Measurements from ENCODE around the gene ARMC7.
"Not testable (repeated sequence)": the region's sequence is repeated elsewhere in the genome, so short reads cannot be mapped to it uniquely, and the experiment has no call there.

The ARMC7 gene

DNA sequence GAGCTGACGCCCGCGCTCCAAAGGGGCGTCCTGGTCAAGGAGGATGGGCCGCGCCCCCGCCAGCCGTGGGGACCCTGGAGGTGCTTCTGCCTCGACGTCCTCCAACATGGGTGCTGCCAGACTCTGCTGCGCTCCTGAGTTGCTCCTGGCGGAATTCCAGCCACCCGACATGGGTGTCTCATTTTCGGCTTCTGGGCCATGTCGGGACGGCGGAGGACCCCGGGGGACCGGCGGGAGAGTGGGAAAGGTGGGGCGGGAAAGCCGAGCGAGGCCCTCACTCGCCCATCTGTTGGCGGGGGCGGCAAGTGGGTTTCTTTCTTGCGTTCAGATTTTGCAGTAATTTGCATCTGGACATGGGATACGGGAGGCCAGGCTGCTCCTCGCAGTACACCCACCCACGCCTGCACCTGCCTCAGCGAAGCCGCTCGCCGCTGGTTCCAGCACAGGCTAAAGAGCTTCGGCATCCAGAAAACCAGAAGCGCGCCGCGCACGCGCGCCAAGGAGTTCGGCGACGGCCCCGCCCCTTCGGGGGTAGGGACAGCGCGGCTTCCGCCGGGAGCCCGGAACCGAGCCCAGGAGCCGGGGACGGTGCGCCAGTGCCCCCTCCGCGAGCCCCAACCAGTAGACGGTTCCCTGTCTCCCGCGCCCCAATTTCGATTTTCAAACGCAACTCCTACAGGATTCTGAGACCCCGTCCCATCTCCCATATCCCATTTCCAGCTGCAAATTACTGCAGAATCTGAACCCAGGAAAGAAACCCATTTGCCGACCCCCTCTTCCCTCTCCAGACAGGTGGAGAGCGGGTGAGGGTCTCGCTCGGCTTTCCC lies at the start of gene ARMC7:
ARMC7 (plus strand) TSS at position 563 of the 827 bp plus-strand sequence. CDS start 320 bp downstream, outside the sequence.
- DNase-seq: peak; percentile 93

DNA sequence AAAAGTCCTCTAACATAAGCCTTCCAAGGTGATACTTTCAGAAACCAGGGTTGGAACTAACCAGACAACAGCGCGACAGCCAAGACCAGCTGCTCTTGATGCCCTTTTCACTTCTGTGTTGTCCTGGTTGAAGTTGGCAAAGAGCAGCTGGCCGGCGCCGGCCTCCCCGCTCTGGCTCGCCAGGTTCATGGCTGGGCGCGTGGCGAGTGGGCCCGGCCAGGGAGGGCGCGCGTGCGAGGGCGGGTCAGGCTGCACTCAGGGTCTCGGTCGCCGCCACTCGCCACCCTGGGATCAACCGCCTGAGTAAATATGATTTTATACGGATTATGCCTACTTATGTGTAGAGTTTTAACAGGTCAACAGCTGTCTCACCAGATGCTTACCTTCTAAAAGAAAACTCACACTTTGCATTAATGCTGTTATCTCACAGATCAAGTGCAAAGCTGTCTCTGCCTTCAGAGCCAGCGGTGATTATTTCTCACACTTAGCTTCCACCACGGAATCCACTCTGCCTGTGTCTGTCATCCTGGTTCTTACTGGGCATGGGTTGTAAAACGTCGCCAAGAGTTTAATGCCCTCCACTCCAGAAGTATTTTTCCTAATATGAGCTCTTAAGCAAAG lies 49.2 kb upstream of the ARMC7 start:
- DNase-seq: no peak

DNA sequence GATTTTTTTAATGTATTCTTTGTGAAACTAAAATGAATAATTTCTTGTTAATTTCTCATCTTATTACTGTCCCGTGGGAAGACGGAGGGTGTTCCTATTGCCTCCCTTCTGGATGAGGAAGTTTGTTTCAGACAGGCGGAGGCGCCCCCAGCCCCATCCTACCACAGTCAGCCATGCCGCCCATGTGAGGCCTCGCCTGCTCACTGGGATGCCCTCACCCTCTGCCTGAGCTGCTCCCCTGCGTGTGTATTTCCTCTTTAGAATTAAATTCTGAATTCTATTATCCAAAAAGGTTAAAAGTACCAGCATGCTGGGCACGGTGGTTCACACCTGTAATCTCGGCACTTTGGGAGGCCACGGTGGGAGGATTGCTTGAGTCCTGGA lies 48.7 kb upstream of the ARMC7 start:
- no peak for DNase-seq

DNA sequence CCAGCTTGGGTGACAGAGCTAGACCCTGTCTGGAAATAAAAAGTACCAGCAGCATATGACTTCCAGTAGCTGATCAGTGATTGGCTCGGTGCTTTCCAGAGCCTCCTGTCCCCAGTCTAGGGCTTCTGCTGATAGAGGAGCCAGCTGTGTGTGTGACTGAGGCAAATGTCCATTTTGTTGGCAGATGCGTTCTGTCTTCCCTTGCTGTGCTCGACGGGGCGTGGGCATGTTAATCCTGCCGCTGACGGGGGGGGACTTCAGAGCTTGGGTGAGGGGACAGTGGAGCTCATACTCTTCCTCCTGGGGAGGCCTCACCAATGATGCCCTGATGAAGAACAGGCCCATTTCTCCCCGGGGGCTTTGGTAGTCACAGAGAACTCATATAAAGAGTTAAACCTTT lies 48.2 kb upstream of the ARMC7 start:
- DNase-seq: no peak

DNA sequence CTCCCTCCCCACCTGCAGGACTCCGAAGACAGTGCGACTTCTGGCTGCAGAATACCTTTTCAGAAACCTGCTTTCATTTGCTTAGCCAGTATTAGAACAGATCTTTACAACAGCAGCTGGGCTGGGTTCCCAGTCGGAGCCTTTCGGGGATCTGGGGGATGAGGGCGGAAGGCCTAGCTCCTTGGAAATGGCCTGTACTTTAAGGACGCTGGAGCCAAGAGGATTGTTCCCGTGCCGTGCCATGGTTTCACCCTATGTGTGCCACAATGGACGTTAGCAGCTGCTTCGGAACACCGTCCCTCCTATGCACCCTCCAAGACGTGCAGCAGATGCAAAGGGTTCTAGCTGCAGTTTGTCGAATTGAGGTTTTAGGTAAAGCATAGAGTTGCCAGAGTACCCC lies 46.6 kb upstream of the ARMC7 start:
- DNase-seq: no peak

DNA sequence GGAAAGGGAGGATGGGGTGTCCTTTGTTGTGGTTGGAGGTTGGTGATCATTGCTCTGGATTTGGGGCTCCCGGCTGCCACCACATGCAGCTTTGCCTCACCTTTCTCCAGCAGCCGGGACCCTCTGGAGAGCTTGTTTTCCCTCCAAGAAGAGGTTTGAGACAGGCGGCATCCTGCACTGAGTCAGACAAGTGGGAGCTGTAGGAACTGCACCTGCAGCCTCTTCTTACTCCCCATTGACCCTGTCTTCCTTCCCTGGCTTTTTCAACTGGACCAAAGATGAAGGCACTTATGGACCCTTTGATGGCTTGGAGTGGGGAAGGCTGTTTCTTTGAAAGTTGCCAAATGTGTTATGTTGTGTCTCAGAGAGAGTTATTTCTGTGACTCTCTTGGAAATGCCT lies 46.1 kb upstream of the ARMC7 start:
- DNase-seq: no peak

DNA sequence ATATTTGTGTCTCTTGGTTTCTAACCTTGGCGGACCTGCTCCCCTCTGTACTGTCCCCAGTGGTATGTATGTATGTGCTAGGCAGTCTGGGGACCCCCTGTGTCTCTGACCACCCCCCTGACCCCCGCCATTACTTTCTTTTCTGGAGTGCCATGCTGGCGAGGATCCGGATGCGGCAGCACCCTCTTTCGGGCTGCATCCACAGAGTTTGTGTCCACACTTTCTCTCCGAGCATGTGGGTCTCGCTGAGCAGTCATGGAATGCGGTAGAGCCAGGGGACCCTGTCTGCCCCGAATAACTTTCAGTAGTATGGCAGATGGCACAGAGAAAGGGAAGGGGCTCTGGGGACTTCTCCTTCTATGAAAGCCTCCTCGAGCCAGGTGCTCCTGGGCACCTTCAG lies 45.7 kb upstream of the ARMC7 start:
- DNase-seq: no peak

DNA sequence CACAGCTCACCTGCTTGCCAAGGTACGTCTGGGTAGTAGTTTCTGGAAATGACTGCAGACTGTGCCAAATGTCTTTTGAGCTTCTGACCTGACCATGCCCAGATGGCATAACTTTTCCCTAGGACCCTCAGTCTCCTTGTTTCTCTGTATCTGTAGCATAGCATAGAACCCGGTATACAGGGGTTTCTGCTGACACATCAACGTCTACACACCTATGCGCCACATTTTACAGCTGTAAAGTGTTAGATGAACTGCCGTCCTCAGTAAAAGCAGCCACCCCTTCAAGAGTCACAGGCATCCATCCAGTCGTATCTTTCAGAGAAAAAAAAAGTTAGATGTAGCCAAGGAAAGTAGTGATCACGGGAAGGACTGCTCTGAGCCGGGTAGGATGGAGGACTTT lies 45.3 kb upstream of the ARMC7 start:
- DNase-seq: no peak

DNA sequence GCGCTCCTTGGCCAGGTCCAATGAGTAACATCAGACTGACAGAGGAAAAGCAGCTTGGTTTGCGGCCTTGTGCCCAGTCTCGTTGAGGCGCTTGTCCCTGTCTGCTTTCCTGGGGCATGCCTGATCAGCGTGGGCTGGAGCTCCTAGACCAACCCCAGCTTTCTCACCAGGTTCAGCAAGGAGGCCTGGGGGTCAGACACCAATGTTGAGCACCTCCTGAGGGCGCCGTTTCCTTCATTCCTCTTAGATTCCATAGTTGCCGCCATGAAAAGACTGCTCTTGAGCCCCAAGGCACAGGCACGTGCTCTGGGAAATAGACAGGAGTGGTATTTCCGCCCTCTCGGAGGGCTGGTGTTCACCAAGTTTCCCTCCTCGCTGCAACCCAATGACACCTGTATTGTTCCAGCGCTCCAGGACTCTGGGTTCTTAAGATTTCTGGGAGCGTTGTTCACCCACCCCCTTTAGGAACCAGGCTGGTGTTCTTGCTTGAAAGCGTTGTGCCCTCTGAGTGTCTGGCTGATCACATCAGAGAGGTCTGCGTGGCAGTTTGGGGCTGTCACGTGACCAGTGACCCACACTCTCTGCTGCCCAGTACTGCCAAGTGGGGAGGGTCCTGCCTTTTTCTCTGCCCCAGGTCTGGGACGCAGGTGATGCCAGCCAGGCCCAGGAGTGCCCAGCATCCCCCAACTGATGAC lies 44.8 kb upstream of the ARMC7 start:
- DNase-seq: no peak

DNA sequence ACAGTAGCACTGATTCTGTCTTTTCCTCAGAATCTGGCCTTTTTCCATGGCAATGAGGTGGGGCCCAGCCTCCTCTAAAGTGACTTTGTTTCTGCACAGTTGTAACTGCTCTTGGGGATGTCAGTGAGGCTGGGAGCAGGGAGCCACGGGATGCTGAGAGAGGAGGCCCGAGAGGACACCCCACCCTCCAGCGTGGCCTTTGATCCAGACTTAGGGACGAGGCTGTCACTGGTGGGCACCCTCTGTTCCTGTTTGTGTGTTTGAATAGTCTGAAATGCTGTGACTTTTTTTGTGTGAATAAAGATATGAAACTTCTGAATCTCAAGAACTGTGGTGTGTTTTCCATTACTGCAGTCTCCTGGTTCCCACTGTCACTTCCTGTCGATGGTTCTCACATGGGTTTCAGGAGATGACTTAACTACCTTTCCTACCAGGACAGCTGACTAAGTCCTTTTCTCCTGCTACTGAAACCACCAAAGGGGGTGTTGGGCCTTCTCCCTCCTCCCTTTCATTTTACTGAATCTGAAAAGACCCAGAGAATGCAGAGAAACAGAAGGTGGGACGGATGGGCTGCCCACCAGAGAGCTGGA lies 44.1 kb upstream of the ARMC7 start:
- no peak for DNase-seq

DNA sequence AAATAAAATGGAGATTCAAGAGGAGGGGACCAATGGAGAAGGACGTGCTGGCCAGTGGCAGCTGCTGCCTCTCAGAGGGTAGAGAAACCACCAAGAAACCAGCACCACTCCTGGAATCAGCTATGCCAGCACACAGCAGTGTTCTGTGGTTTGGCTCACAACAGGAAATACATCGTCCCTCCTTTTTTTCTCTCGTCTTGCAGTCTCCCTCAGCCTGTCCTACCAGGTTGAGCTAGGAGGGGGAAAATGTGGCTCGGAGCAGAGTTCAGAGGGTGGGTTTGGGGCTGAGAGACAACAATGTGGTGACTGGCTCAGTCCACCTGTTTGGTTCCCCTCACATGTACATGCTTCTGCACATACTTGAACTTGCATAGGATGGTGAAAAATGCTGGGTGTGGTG lies 41.9 kb upstream of the ARMC7 start:
- DNase-seq: peak; percentile 78

DNA sequence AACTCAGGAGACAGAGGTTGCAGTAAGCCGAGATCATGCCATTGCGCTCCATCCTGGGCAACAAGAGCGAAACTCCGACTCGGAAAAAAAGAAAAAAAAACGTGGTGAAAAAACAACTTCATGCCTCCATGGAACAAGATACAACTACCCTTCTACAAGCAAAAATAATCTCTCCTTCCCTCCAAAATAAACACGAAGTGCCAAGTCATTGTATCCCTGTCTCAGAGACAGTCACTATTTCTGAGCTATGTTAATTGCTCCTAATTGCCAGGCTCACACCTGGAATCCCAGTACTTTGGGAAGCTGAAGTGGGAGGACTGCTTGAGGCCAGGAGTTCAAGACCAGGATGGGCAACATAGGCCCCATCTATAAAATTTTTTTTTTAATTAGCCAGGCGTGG lies 41.0 kb upstream of the ARMC7 start:
- no peak for DNase-seq

DNA sequence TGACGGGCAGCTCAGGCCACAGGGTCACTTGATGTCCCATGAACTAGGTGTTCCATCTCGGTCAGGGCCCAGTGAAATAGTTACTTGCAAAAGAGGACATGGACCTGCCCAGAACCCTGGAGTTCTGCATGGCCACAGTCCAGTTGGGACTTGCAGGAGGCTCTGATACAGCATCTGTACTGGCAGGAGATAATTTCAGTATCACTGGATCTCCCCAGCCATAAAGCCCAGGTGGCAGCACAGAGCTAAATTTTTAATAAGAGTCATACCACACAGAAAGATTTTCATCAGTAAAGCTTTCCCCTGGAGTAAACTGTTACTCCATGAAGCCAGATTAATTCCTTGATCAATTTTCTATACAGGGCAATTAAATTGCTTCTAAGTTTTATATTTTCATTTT lies 40.0 kb upstream of the ARMC7 start:
- peak; percentile 47 for DNase-seq

DNA sequence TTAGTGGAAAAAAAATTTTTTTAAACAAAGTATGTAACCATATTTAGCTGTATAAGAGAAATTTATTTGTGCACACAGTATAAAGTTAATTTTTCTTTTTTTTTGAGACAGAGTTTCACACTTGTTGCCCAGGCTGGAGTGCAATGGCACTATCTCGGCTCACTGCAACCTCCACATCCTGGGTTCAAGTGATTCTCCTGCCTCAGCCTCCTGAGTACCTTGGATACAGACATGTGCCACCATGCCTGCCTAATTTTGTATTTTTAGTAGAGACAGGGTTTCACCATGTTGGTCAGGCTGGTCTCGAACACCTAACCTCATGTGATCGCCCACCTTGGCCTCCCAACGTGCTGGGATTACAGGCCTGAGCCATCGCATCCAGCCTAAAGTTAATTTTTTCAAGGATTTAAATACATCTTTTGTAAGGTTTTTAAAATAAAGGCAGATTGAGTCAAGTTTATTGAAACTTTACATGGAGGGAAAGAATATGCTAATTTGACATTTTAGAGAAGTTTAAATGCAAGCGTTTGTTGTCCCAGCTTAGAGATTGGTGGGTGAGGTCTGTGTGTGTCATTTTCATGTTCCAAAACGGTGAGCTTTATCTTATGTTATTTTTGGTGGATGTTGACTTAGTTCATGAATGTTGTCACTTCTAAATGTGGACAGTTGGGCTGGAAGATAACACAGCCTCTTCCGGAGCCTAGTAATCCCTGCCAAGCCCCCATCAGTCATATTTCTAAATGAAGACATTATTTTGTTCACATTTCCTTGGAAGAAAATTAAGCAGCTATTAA lies 38.1 kb upstream of the ARMC7 start:
- DNase-seq: peak; percentile 54

DNA sequence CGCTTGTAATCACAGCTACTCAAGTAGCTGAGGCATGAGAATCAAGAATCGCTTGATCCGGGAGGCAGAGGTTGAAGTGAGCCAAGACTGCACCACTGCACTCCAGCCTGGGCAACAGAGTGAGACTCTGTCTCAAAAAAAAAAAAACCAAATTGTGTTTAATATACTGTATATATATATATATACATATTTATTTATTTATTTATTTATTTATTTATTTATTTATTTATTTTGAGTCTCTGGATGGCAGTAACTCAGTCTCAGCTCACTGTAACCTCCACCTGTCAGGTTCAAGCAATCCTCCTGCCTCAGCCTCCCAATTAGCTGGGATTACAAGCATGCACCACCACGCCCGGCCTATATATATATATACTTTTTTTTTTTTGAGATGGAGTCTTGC lies 36.9 kb upstream of the ARMC7 start:
- not testable (repeated sequence) for DNase-seq

DNA sequence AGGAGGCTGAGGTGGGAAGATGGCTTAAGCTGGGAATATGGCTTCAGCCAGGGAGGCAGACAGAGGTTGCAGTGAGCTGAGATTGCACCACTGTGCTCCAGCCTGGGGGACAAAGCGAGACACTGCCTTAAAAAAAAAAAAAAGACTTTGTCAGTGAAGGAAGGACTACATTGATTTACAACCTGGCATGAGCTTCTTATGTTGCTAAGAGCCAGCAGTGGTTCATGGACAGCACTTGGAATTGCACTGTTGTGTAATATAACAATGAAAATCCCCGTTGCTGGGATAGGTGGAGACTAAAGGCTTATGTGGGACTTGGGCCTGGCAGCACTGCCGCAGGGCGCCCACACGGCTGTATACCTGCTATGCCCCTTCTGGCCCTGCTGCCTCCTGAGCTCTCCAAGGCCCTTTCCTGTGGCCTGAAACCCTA lies 36.1 kb upstream of the ARMC7 start:
- DNase-seq: no peak

DNA sequence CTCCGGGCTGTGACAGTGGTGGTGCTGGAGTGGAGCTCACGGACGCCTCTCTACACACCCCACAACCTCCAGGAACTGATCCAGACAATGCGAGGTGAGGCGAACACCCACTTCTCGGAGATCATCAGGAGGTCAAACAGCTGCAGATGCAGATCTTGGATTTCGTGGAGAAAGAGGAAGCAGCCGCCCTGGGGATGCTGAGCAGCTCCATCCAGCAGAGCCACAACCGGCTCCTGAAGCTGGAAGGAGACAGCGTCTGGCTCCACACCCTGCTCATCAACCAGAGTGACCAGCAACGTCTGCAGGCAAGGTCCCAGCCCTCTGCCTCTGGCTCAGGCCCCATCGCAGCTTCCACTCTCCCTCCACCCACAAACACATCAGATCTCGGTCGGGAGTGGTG lies 35.2 kb upstream of the ARMC7 start:
- DNase-seq: no peak

DNA sequence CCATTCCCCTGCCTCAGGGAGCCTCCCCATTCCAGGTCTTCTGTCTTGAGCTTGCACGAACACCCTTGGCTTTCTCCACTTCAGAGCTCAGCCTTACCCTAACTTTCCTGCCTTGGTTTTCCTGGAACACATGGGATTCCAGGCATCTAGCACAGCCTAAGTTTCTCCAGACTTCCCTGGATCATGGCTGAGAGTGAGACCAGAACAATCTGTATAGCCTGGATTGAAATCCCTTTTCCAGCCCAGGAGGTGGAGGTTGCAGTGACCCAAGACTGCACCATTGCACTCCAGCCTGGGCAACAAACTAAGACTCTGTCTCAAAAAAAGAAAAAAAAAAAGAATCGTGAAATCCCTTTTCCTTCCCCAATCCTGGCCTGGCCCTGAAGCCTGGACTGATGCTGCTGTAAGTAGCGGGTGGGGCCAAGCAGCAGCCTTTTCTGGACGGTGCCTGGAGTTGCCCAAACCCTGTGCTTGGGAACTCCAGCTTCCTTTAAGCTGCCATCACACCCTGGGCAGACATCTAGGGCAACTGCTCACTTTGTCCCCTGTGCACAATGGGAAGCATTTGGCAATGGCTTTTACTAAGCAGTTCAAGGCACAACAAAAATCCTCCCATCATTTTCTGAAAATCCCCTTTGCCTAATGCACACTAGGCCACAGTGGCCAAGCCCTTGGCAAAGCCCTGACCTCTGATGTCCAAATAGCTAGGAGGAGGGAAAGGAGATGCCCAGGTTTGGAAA lies 34.0 kb upstream of the ARMC7 start:
- no peak for DNase-seq

DNA sequence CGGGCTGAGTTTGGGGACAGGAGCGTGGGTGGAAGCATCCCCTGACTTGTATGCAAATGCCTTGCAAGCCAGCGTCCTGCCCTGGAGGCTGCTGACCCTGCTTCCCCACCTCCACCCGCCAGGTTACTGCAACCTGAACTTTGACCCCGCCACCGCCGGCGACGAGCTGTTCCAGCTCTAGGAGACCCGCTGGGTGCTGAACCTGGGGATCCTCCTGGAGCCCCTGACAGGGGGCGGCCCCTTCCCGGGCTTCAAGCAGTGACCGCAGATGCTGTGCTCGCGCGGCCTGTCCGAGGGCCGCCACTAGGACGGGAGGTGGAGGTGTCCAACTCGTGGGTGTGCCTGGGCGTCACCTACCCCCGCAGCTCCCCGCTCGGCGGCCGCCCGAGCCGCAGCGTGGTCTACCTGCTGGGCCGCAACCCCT lies 32.7 kb upstream of the ARMC7 start:
- no peak for DNase-seq

DNA sequence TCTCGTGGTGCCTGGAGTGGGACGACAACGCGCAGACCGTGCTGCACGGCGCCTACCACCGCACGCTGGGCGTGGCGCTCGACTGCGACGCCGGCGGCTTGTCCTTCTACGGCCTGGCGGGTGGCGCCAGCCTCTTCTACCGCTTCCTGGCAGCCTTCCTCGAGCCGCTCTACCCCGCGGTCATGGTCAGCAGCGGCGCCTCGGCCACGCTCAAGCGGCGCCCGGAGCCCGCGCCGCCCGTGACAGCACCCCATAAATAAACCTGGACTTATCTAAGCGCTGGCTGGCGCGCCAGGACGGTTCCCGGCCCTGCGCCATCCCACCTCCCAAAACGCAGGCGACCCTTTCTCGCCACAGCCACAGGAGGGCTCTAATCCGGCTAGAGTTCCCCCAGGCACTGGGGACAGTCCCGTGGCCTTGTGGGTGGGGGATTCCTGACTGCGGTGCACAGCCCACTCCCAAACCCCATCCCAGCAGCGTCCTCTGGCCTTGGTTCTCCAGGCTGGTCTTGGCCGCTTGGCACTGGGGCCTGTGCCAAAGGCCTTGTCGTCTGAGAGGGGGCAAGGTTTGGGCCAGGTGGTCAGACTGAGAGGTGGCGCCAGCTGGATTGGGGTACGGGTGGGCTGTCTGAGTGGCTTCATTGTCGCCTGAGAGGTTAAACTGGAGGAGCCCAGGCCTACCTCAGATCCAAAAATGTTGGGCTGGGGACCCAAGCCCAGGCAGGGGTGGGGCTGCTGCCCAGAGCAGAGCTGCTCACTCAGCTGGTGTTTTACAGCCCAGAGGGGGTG lies 32.1 kb upstream of the ARMC7 start:
- peak; percentile 82 for DNase-seq
